NCI-H2227 (cell line): ENCODE results near the gene PTPRG.

ENCODE experiments used
- DNase-seq: peaks from one replicate; lab custom pipeline; 2025; ENCODE audit not compliant: unreplicated experiment; lab: John Stamatoyannopoulos, UW

PTPRG gene

GRCh38 chr3:61983479-61983878 is 422.1 kb downstream of the PTPRG start:
- no peak for DNase-seq

DNA sequence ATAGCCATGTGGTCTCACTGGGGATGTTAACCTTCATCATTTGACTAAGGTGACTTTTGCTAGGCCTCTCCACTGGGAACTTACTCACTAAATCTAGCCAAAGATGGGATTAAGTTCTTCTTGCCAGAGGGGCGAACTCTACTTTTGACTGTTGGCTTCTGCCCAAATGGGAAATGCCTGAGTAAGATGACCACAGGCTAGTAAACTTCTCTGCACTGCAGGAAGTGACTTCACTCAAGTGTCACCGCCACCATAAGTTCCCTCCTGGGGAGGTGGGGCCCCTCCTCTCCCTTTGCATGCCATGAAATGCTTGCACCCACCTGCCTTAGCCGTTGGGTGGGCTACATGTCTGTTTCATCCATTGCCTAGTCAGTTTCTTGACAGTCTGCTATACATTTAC is 423.6 kb downstream of the PTPRG start:
- no peak for DNase-seq

DNA sequence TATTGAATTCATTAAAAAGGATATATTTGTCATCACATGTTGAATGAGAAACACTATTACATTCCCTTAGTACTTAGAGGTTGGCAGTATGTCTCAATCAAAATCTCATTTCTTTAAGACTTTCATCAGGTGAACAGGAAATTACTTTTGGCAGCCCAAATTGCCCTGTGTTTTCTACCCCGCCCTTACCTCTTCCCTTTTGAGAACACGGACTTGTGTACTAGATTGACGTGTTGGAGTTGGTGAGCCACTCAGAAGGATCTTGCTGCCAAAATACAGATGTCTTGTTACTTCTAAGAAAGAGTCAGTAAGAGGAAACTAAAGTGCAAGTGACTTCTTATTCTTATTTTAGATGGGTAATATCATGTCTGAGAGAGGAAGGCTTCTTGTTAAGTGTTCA is 425.1 kb downstream of the PTPRG start:
- DNase-seq = no peak

- DNase-seq = no peak
Measured at GRCh38 chr3:61989681-61990080, 428.3 kb downstream of the PTPRG start.

- no peak for DNase-seq
Measured at GRCh38 chr3:61990327-61991027, 429.1 kb downstream of the PTPRG start.

- DNase-seq = no peak
Measured at GRCh38 chr3:61991706-61992105, 430.3 kb downstream of the PTPRG start.

GRCh38 chr3:61996366-61996765 is 435.0 kb downstream of the PTPRG start:
- DNase-seq = no peak

DNA sequence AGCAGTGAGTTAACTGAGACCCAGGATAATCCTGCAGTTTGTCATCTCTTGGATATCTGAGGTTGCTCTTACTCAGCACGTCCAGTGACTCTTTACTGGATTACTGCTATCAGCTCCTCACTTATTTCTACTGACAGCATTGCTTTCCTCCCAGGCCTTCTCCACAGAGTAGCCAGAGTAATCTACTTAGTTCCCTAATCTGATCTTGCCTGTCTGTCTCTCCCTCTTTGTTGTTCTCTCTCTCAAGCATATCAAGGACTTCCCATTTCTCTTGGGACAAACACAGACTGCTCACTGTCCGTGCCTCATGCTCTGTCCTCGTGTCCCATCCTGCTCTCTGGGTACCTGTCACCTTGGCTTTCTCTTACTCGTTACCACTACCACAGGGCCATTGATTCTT is 435.7 kb downstream of the PTPRG start:
- DNase-seq = no peak

DNA sequence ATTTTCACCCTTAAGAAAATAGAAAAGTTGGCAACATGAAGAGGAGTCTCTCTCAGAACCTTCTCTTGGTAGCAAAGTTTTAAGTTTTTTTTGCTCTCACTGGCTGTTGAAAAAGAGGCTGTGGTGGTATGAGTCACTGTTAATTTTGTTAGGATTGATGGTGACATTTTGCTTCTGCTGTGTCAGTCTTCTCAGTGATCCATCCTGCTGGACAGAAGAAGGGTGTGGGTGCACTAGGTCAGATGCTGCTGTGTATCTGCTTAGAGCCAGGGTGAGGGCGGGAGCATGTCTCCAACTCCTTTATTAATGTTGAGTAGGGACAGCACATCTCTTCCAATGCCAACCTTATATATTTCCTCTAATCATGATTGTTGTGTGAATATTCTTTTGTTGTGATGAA is 442.5 kb downstream of the PTPRG start:
- no peak for DNase-seq

- no peak for DNase-seq
Measured at GRCh38 chr3:62007036-62007435, 445.7 kb downstream of the PTPRG start.

GRCh38 chr3:62010989-62011388 is 449.6 kb downstream of the PTPRG start:
- no peak for DNase-seq

- DNase-seq = no peak
Measured at GRCh38 chr3:62011666-62012065, 450.3 kb downstream of the PTPRG start.

- DNase-seq = no peak
Measured at GRCh38 chr3:62013951-62014350, 452.6 kb downstream of the PTPRG start.

DNA sequence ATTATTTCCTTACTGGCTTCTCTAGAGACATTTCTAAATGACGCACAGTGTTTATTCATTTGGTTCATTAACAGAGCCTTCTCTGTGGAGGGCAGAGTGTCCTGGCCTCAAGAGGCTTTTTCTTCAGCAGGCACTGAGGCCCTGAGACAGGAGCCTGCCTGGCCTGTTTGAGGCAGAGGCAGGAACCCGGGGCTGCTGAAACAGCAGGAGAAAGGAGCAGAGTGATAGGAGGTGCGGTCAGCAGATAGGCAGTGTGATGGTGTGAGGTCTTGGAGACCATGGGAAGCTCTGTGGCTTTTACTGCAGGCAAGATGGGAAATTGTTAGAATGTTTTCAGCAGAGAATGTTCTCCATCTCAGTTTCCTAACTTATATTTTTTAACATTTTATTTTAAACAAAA is 453.7 kb downstream of the PTPRG start:
- DNase-seq = no peak

DNA sequence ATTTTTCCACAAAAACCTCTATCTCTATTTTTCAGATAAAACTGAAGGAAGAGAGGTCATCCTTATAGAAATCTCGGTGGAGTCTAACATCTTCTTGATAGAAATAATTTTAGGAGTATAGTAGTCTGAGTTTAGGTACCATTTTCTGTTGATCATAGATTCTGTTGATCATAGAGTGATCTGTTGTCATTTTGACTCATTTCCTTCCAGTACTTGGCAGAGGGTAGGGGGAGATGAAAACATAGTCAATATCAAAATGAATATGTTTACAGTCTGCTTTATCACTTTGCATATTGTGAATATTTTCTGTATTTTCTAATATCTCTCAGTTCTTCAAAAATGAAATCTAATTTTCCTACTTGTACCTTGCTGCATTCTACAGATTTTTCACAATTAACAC is 458.5 kb downstream of the PTPRG start:
- no peak for DNase-seq

- no peak for DNase-seq
Measured at GRCh38 chr3:62020706-62021105, 459.3 kb downstream of the PTPRG start.

GRCh38 chr3:62022312-62022711 is 460.9 kb downstream of the PTPRG start:
- no peak for DNase-seq

DNA sequence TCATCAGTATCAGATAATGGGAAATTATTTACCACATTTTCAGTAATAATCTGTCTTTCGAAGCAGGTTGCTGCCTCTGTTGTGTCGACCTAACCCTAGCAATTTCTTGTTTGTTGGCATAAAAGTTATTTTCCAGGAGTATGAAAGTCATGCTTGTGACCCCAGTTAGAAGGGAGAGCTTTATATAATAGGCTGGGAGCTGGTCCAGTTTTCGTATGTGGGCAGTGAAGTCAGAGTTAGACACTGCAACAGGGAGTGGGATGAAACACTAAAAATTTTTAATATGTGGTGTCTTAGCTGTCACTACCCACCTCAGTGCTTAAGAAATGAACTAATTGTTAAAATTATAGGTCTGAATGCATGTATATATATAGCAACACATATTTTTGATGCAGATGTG is 463.5 kb downstream of the PTPRG start:
- DNase-seq = no peak

GRCh38 chr3:62025913-62026312 is 464.5 kb downstream of the PTPRG start:
- no peak for DNase-seq

DNA sequence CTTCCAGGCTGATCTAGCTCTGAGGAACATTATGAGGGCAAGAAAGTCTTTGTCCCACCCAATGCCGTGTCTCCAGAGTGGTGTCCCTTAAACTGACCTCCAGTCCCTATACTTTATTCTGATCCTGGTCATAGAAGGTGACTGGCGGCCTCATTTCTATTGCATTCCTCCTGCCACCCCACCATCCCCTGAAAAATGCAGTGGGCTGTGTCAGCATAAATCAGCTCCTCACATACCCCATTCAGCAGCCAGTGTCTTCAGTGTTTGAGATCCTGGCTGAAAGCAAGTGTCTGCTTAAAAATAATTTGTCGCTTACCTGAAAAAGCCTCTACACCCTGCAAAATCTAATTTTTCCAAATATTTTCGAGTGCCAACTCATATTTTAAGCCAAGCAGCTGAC is 465.9 kb downstream of the PTPRG start:
- no peak for DNase-seq

- no peak for DNase-seq
Measured at GRCh38 chr3:62027796-62028195, 466.4 kb downstream of the PTPRG start.

DNA sequence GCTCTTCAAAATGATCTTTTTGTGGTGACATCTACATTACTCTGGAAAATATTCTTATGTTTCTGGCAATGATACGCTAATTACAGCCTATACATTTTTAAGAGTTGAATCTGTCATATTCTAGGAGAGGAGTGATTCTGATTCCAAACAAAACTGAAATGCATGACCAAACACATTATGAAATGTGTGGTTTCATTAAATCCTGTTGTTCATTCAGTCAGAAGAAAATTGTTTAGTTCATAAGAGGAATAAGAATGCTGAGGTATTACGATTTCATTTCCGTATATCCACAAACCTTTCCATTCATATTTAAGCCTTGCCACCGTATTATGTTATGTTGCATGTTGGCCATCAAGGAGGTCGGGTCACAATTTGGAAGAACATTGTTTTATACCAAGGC is 466.9 kb downstream of the PTPRG start:
- DNase-seq = no peak

DNA sequence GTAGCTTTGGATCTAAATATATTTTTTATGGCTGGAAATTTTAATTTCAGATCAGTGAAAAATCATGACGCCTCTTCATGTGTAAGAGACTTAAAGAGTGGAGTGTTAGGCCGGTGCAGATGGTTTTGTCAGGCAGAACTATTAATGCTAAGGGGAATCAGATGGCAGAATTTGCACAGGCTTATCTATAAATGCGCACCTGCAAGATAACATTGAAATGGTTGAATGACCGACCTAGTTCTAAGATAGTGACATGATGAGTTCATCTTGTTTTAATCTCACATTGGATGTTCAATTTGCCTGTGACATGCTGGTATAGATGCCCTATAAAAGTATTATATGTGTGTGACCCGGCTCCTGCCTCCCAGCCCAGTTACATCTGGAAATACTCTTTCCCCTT is 471.4 kb downstream of the PTPRG start:
- no peak for DNase-seq
